GM18867 (cell line): ENCODE data around the gene CACNA1H.

Experiments used
- ATAC-seq: cut with Tn5 transposase; IDR thresholded peaks from one replicate; pipeline ENCODE4 v1.9.1; 2021; ENCODE audit warnings: mild to moderate bottlenecking, moderate library complexity; ENCODE audit not compliant: unreplicated experiment

CACNA1H gene

GRCh38 chr16:1157639-1158455 lies 4.9 kb downstream of the CACNA1H start:
- no peak for ATAC-seq

DNA sequence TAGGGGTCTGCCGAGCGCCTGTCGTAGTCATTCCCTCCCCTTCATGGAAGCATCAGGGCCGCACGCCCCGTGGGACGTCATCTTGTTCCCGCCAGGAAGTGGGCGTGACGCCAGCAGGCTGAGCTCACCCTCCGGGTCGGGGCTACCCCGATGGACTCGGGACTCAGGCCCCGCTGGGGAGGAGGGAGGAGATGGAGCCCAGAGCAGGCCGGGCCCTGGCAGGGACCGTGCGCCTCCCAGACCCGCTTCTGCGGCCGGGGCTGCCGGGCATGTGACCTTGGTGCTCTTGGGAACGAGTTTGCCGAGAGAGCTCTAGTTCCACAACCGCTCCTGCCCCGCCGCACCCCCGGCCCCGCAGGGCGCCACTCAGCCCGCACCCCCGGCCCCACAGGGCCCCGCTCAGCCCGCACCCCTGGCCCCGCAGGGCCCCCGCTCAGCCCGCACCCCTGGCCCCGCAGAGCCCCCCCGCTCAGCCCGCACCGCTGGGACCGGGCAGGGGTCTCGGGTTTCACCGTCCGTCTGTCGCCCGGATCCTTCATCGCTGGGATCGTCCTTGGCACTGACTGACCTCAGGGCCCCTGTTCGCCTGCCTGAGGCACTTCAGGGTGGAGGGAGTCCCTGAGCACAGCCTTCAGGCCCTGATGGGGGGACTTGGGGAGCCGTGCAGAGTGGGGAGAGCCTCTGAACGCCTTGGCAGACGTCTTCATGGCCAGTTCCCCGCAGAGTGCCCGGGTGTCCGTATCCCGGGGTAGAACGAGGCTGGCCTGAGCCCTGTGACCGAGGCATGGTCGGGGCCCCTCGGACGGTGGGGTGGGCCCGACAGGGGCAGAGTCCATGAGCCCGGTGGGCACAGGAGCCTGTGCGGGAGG lies 5.8 kb downstream of the CACNA1H start:
- no peak for ATAC-seq

- no peak for ATAC-seq
These were observed 6.5 kb downstream of the CACNA1H start for GRCh38 chr16:1159325-1159972.

- no peak for ATAC-seq
These were observed 7.3 kb downstream of the CACNA1H start for GRCh38 chr16:1159973-1160772.

GRCh38 chr16:1160773-1161348 lies 8.0 kb downstream of the CACNA1H start:
- no peak for ATAC-seq

DNA sequence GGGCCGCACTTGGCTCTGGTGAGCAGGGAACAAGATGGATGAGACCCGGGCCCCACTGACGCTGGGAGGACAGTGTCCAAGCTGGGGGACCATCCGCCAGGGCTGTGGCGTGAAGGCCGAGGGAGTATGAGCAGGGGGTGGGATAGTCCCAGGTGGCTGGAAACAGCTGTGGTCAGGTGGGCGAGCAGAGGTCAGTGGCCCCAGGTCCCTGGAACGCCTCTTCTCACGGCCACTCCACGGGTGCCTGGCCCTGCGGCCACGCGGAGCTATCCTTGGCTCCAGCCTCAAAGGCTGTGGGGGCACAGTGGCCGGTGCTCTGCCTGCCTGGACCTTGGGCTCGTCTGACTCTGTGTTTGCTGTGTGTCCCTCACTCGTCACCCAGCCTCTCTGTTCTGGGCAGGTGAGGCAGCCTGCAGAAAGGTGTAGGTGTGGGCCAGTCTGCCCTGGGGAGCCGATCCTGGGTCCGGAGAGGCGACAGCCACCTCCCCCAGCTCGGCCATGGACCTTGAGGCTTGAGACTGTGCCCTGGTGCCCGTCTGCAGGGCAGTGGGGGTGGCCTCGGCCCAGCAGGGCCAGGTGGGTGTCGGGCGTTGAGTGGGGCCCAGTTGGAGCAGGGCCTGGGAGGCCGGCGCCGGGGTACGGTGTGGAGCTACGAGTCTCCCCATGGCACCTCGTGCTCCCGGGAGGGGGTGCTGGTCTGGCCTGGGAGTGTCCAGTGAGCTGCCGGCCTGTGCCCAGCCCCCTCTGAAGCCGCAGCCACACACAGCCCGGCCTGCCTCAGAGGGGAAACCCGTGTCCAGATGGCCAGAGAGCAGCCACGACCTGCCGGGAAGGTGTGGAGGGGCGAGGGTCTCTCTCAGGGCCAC lies 10.0 kb downstream of the CACNA1H start:
- no peak for ATAC-seq

DNA sequence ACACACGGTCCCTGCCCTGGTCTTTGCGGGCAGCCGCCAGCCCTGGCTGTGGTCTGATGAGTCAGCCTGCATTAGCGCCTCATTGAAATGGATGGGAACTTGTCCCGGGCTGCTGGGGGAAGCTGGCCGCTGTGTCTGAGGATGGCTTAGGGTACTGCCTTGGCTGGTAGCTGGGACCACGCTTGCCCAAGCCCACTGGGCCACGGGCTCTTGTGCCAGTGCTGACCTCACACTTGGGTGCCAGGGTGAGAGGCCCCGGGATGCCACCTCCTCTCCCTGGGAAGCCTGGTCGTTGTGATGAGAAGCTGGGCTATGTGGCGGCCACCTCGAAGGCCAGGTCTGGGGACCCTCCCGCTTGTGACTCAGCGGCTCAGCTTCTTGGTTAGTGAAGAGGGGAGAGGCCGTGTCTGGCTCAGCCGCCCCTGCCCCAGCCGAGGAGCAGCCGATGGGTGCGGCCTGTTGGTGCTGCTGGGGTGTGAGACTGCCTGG lies 10.7 kb downstream of the CACNA1H start:
- ATAC-seq: no peak

DNA sequence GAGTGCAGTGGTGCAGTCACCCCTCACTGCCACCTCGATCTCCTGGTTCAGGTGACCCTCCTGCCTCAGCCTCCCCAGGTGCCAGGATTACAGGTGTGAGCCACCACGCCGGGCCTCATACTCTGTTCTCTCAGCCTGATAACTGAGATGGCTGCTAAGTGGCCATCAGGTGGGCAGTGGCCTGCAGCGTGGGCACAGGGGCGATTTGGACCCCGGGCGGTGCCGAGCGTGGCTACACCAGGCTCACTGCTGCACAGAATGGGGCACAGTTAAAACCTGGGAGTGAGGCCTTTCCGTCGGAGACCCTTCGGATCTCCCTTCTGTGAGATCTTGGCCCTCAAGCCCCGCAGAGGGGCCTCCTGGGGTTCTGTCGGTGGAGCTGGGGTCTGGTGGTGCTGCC lies 11.5 kb downstream of the CACNA1H start:
- no peak for ATAC-seq

DNA sequence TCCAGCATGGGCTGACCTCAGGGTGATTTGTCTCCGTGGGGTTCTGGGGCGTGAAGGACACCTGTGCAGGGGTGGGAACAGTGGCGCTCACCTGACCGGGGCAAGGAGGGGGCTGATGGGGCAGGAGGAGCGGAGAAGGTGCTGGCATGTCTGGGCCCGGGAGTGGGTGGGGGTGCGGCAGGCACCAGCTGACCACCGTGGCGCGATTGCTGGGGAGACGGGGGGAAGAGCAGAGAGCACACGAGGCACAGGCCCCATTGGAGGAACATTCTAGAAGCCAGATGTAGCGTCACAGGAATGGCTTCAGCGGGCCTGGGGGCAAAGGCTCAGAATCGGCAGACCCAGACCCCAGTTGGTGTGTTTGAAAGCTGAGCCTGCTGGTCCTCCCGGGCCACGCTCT lies 12.1 kb downstream of the CACNA1H start:
- no peak for ATAC-seq

DNA sequence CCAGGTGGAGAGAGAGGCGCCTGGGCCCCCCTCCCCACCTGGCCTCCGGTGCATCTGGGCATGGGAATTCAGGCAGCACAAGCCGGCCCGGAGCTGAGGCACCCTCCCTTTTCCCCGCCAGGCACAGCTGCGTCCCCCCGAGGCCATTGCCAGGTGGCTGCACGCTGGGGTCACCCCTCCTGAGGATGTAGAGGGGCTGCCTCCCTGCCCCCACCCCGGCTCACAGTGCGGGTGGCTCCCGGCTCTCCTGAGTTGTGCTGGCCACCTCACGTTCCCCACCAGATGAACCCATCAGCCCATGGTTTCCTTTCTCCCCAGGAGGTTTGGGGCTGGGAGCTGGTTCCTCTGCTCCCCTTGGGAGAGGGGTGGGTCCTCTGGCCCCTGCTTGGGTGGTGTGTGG lies 12.6 kb downstream of the CACNA1H start:
- no peak for ATAC-seq

DNA sequence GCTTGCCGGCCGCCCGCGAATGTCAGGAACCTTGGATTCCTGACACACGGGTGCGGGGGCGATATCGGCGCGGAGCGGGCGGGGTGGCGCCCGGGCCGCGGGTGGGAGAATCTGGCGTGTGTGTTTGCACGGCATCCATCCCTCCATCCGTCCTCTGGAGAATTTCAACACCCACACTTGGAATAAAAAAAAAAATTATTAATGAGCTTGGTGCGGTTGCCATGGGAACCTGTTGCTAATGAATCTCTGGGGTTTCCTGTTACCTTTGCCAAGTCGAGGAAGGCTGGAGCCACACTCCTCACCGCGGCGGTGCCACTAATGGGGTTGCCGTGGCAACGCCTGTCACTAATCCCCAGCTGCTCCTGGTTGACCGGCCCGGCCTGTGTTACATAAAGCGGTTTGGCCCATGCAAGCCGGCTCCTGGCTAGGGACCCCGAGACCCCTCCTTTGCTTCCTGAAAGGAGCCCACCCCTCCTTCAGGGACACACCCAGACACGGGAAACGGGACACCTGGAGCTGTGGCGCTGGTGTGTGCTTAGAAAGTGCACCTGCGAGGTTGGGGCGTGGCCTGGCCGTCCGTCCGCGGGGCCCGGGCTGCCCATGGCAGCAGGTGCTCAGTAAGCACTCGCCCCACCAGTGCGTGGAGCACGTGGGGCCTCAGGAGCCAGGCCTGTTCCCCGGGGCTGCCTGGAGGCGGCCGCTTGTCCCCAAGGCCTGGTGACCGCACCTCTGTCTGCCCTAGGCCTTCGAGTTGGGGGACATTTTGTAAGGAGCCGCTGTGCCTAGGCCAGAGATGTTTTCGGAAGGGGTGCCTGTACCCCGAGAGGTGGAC lies 14.6 kb downstream of the CACNA1H start:
- ATAC-seq: no peak

DNA sequence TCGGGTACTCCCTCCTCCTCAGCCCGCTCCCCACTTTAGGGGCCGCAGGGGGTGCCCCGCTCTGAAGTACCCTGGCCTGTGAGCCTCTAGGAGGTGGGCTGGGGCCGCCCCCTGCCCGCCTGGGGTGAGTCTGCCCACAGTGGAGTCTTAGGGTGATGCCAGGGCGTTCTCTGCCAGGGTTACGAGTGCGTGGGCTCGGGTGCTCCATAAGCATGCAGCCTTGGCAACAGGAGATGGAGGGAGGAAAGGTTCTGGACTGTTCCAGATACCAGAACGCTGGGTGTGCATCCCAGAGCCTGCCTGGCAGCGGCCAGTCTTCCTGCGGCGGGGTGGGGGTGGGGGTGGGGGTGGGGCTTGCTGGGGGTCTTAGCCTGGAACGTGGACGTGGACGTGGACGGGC lies 15.9 kb downstream of the CACNA1H start:
- ATAC-seq: no peak

- no peak for ATAC-seq
These were observed 16.6 kb downstream of the CACNA1H start for GRCh38 chr16:1169285-1170075.

- ATAC-seq: no peak
These were observed 17.1 kb downstream of the CACNA1H start for GRCh38 chr16:1170076-1170418.

- no peak for ATAC-seq
These were observed 18.1 kb downstream of the CACNA1H start for GRCh38 chr16:1171001-1171400.

DNA sequence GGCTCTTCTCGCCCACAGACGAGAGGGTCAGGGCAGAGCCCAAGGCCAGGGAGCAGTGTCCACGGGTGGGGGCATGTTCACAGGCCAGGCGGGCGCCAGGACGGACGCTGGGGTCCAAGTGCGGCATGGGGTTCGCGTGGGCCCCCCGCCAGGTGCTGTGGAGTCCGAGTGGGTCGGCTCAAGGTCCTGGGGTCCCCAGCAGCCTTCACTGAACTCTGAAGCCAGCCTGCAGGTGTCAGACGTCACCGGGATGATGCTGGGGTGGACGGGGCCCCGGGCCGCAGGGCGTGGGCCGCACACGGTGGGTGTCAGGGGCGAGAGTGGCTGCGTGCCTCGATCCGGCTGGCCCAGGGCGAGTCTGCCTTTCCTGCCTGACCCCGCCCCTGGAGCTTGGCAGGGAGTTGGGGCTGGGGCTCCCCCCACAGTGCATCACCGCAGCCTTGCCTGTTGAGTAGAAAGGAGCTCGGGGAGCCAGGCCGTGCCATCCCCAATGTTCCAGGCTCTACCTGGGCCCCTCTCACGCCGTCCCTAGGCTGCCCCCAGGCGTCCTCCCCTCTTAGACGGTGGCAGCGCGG lies 19.0 kb downstream of the CACNA1H start:
- no peak for ATAC-seq

DNA sequence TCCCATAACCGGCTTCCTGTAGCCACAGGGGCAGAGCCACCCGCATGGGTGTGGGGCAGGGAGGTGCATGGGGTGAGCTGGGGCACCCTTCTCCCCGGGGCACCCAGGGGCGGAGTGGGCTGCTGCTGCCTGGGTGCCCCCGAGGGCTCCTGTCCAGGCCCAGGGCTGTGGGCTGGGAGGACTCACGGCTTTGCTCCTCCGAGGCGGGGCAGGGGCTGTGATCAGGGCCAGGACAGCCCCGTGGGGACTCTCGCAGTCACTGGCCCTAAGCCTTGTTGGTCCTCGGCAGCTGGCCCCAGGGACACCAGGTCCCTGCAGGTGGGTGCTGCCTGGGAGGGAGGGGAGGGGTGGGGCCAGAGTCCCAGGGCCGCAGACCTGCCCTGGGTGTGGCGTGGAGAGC lies 19.7 kb downstream of the CACNA1H start:
- ATAC-seq: no peak
